T-helper 1 cell treated with Interleukin-12 subunit alpha and Interleukin-12 subunit beta and Interleukin-4 antibody, amounts not matched to agents 30 μg/mL and 1 μg/mL, for 36 hours (primary cell): ENCODE data around the gene INO80.
"Not testable (repeated sequence)": the region's sequence is repeated elsewhere in the genome, so short reads cannot be mapped to it uniquely, and the experiment has no call there.

Source experiments
- H3K27ac Mint-ChIP-seq: one replicate; pipeline ENCODE4 v1.8.0; 2021; ENCODE audit warnings: mild to moderate bottlenecking, mixed read lengths
- H3K27me3 Mint-ChIP-seq: one replicate; pipeline ENCODE4 v1.8.0; 2021; ENCODE audit warnings: low read depth, mixed read lengths
- H3K36me3 Mint-ChIP-seq: one replicate; pipeline ENCODE4 v1.8.0; 2021; ENCODE audit warnings: low read depth, mixed read lengths
- H3K4me1 Mint-ChIP-seq: one replicate; pipeline ENCODE4 v1.8.0; 2021; ENCODE audit warnings: low read depth, mixed read lengths
- H3K4me3 Mint-ChIP-seq: one replicate; pipeline ENCODE4 v1.8.0; 2021; ENCODE audit warnings: mild to moderate bottlenecking, moderate library complexity, mixed read lengths
- H3K9me3 Mint-ChIP-seq: one replicate; pipeline ENCODE4 v1.8.0; 2021; ENCODE audit warnings: mixed read lengths

INO80 gene, protein sequence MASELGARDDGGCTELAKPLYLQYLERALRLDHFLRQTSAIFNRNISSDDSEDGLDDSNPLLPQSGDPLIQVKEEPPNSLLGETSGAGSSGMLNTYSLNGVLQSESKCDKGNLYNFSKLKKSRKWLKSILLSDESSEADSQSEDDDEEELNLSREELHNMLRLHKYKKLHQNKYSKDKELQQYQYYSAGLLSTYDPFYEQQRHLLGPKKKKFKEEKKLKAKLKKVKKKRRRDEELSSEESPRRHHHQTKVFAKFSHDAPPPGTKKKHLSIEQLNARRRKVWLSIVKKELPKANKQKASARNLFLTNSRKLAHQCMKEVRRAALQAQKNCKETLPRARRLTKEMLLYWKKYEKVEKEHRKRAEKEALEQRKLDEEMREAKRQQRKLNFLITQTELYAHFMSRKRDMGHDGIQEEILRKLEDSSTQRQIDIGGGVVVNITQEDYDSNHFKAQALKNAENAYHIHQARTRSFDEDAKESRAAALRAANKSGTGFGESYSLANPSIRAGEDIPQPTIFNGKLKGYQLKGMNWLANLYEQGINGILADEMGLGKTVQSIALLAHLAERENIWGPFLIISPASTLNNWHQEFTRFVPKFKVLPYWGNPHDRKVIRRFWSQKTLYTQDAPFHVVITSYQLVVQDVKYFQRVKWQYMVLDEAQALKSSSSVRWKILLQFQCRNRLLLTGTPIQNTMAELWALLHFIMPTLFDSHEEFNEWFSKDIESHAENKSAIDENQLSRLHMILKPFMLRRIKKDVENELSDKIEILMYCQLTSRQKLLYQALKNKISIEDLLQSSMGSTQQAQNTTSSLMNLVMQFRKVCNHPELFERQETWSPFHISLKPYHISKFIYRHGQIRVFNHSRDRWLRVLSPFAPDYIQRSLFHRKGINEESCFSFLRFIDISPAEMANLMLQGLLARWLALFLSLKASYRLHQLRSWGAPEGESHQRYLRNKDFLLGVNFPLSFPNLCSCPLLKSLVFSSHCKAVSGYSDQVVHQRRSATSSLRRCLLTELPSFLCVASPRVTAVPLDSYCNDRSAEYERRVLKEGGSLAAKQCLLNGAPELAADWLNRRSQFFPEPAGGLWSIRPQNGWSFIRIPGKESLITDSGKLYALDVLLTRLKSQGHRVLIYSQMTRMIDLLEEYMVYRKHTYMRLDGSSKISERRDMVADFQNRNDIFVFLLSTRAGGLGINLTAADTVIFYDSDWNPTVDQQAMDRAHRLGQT (N-terminal part only)

DNA sequence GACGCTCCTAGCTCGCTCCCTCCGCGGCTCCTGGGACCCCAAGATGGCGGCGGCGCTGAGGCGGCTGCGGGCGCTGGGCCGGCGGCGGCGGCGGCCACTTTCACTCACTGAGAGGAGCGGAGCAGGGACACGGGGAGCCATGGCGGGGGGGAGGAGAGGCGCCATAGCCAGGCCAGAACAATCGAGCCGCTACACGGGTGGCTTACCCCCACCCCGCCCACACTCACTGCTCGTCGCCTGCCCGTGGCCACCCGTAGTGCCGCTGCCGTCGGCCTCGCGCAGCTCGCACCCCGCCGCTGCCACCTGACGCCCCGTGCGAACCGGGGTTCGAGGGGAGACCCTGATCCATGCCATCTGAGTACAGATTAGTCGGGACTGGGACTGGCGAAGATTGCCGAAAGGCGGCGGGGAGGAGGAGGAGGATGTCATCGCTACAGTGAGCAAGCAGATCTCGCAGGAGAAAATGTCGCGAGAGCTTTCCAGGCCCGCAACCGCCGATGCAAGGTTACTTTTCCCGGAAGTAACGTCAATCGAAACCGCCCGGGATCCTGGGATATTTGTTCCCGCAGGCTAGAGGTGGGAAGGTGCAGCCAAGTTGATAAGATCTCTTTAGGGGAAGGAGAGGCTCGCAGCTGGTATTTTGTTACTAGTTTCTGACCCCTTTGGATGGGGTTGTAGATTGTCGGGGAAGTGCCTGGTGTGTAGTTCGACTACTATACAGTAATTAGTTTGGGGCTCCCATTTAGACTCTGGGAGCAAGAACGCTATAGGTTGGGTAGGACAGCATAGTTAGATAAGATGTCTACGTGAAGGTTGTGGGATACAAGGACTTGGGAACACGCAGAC lies at the start of gene INO80:
Gene INO80, minus strand, starts transcription at position 165 of the 846 bp plus-strand sequence. CDS start 19,970 bp downstream, outside the sequence.
- H3K27ac Mint-ChIP-seq, result peak within 1 kb of the TSS; percentile 99
- peaks cover 6% of the 10 kb centered on the region for H3K4me1 Mint-ChIP-seq
- no peaks in the 10 kb centered on the region for H3K9me3 Mint-ChIP-seq
- peak within 1 kb of the TSS; percentile 96 for H3K4me3 Mint-ChIP-seq
- no peaks in the 10 kb centered on the region for H3K27me3 Mint-ChIP-seq
- peaks cover 7% of the 10 kb centered on the region for H3K36me3 Mint-ChIP-seq

GRCh38 chr15:41161736-41162135 lies 45.7 kb upstream of the INO80 start:
- Mint-ChIP-seq H3K4me1 (peaks cover 9% of the 10 kb centered on the region), H3K27ac (no peak overlapping the region)

GRCh38 chr15:41161336-41161735 lies 45.3 kb upstream of the INO80 start:
- H3K9me3 Mint-ChIP-seq, result no peaks in the 10 kb centered on the region
- no peaks in the 10 kb centered on the region for H3K36me3 Mint-ChIP-seq
- H3K27ac Mint-ChIP-seq, result no peak overlapping the region
- peaks cover 9% of the 10 kb centered on the region for H3K4me1 Mint-ChIP-seq
- H3K27me3 Mint-ChIP-seq, result peaks cover 8% of the 10 kb centered on the region
- H3K4me3 Mint-ChIP-seq, result no peak overlapping the region

More at GRCh38 chr15:41161736-41162135, 45.7 kb upstream of the INO80 start:
- no peak overlapping the region for H3K4me3 Mint-ChIP-seq
- H3K36me3 Mint-ChIP-seq, result no peaks in the 10 kb centered on the region
- no peaks in the 10 kb centered on the region for H3K9me3 Mint-ChIP-seq
- peaks cover 8% of the 10 kb centered on the region for H3K27me3 Mint-ChIP-seq

GRCh38 chr15:41160639-41161315 lies 44.7 kb upstream of the INO80 start:
- H3K4me1 Mint-ChIP-seq, result peaks cover 9% of the 10 kb centered on the region
- no peak overlapping the region for H3K4me3 Mint-ChIP-seq
- H3K27ac Mint-ChIP-seq, result no peak overlapping the region
- H3K9me3 Mint-ChIP-seq, result no peaks in the 10 kb centered on the region
- H3K36me3 Mint-ChIP-seq, result no peaks in the 10 kb centered on the region
- H3K27me3 Mint-ChIP-seq, result peaks cover 3% of the 10 kb centered on the region

DNA sequence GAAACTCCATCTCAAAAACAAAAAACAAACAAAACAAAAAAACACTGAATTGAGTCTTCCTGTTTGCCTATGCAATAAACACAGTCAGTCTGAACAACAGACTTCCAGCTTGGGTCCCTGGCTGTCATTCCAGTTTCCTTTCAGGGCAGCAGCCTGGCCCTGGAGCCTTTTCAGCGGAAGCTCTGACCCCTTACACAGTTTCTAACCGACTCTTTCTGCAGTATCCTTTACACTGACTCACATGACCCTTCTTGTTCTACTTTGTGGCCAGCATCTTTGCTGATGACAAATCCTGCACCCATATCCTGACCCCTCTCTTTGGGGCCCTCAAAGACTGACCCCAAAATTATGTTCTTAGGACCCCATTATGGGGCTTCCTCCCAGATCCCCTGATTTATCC lies 38.3 kb upstream of the INO80 start:
- H3K27me3 Mint-ChIP-seq, result peaks cover 7% of the 10 kb centered on the region
- no peak overlapping the region for H3K4me3 Mint-ChIP-seq
- H3K4me1 Mint-ChIP-seq, result peaks cover 29% of the 10 kb centered on the region
- no peaks in the 10 kb centered on the region for H3K9me3 Mint-ChIP-seq
- H3K36me3 Mint-ChIP-seq, result peaks cover 2% of the 10 kb centered on the region
- no peak overlapping the region for H3K27ac Mint-ChIP-seq

DNA sequence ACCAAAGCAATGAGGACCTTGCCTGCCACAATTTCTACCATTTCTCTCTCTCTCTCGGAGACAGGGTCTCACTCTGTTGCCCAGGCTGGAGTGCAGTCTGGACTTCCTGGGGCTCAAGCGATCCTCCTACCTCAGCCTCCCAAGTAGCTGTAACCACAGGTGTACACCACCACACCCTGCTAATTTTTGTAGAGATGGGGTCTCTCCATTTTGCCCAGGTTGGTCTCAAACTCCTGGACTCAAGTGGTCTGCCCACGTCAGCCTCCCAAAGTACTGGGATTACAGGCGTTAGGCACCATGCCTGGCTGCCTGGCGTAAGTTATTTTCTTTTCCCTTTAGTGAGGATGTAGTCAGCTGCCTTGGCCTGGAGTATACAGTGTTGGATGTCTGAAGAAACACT lies 37.7 kb upstream of the INO80 start:
- Mint-ChIP-seq H3K4me3 (no peak overlapping the region), H3K27me3 (peaks cover 7% of the 10 kb centered on the region), H3K9me3 (no peaks in the 10 kb centered on the region), H3K36me3 (peaks cover 2% of the 10 kb centered on the region), H3K4me1 (peaks cover 29% of the 10 kb centered on the region), H3K27ac (no peak overlapping the region)

- Mint-ChIP-seq H3K9me3 (no peaks in the 10 kb centered on the region), H3K4me3 (no peak overlapping the region), H3K27ac (no peak overlapping the region), H3K36me3 (peaks cover 2% of the 10 kb centered on the region), H3K4me1 (peaks cover 29% of the 10 kb centered on the region), H3K27me3 (peaks cover 7% of the 10 kb centered on the region)
These were observed 35.4 kb upstream of the INO80 start for GRCh38 chr15:41151451-41152005.

- Mint-ChIP-seq H3K36me3 (peaks cover 2% of the 10 kb centered on the region), H3K27me3 (peaks cover 7% of the 10 kb centered on the region), H3K9me3 (no peaks in the 10 kb centered on the region), H3K4me3 (peak overlapping the region; percentile 35), H3K27ac (peak overlapping the region; percentile 84), H3K4me1 (peaks cover 29% of the 10 kb centered on the region)
These were observed 34.2 kb upstream of the INO80 start for GRCh38 chr15:41150279-41150678.

- no peaks in the 10 kb centered on the region for H3K9me3 Mint-ChIP-seq
- peaks cover 24% of the 10 kb centered on the region for H3K4me1 Mint-ChIP-seq
- peaks cover under 1% of the 10 kb centered on the region for H3K27me3 Mint-ChIP-seq
- H3K36me3 Mint-ChIP-seq, result peaks cover 2% of the 10 kb centered on the region
- H3K4me3 Mint-ChIP-seq, result no peak overlapping the region
- no peak overlapping the region for H3K27ac Mint-ChIP-seq
These were observed 32.0 kb upstream of the INO80 start for GRCh38 chr15:41148065-41148464.

DNA sequence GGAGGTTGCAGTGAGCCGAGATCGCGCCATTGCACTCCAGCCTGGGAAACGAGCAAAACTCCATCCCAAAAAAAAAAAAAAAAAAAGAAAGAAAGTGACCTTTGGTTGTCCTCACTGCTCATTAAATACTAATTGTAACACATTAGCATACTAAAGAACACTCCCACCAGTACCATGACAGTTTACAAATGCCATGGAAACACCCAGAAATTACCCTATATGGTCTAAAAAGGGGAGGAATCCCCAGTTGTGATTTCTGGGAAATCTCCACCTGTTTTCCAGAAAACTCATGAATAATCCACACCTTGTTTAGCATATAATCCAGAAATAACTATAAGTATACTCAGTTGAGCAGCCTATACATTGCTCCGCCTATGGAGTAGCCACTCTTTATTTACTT lies 23.5 kb upstream of the INO80 start:
- Mint-ChIP-seq H3K9me3 (no peaks in the 10 kb centered on the region), H3K4me3 (no peak overlapping the region), H3K36me3 (no peaks in the 10 kb centered on the region), H3K27me3 (no peaks in the 10 kb centered on the region), H3K4me1 (peaks cover 5% of the 10 kb centered on the region), H3K27ac (no peak overlapping the region)

GRCh38 chr15:41139112-41139511 lies 23.0 kb upstream of the INO80 start:
- not testable (repeated sequence) for H3K9me3 Mint-ChIP-seq, H3K27me3 Mint-ChIP-seq, H3K36me3 Mint-ChIP-seq, H3K27ac Mint-ChIP-seq, H3K4me1 Mint-ChIP-seq, H3K4me3 Mint-ChIP-seq

- not testable (repeated sequence) for H3K36me3 Mint-ChIP-seq, H3K27ac Mint-ChIP-seq, H3K4me1 Mint-ChIP-seq, H3K4me3 Mint-ChIP-seq, H3K9me3 Mint-ChIP-seq
- H3K27me3 Mint-ChIP-seq, result peaks cover 24% of the 10 kb centered on the region
These were observed 19.5 kb upstream of the INO80 start for GRCh38 chr15:41135580-41135979.

- no peaks in the 10 kb centered on the region for H3K9me3 Mint-ChIP-seq
- H3K4me1 Mint-ChIP-seq, result no peaks in the 10 kb centered on the region
- H3K27me3 Mint-ChIP-seq, result peaks cover 28% of the 10 kb centered on the region
- H3K27ac Mint-ChIP-seq, result no peak overlapping the region
- no peaks in the 10 kb centered on the region for H3K36me3 Mint-ChIP-seq
- H3K4me3 Mint-ChIP-seq, result no peak overlapping the region
These were observed 17.4 kb upstream of the INO80 start for GRCh38 chr15:41133454-41133853.
